ENCODE results near the gene NFAM1.

Gene NFAM1

GRCh38 chr22:42334875-42335512 lies 97.2 kb downstream of the NFAM1 start:
- no peak for DNase-seq (ENCODE audit: low read depth)

GRCh38 chr22:42333544-42333943 lies 98.7 kb downstream of the NFAM1 start:
- no peak for DNase-seq (ENCODE audit: low read depth)

- no peak for DNase-seq (ENCODE audit: low read depth)
Observed at GRCh38 chr22:42332089-42332488, 100.1 kb downstream of the NFAM1 start.

- DNase-seq (ENCODE audit: low read depth) = no peak
Observed at GRCh38 chr22:42331014-42331413, 101.2 kb downstream of the NFAM1 start.

Data from stimulated activated CD8-positive, alpha-beta memory T cell treated with anti-CD3 and anti-CD28 coated beads, Interleukin-12 subunit alpha, Interleukin-12 subunit beta, amount 100 ng/mL, for 4 hours (primary cell).